Liver (tissue), 9 donors: ENCODE data around the gene ADRA2C. TPM values are rescaled to one million over a fixed set of nuclear protein-coding genes. Genes with fewer than 3 reads are reported as not detected.

Experiments
- DNase-seq: peaks from one replicate; pipeline ENCODE4 v3.0.0-alpha.2; 2017; ENCODE audit warnings: low spot score
- H3K27ac ChIP-seq, 2 donors: one replicate each; pipeline ENCODE4 v1.7.0; 2013; ENCODE audit warnings: inconsistent platforms in 2 of 2, low read length in 2 of 2, control low read depth in 1 of 2, low read depth in 1 of 2, mild to moderate bottlenecking in 1 of 2
- H3K27me3 ChIP-seq, 4 donors: one replicate each; pipeline versions ENCODE4 v1.6.1 to v1.7.0; 2013; ENCODE audit warnings: low read length in 3 of 4, inconsistent platforms in 1 of 4, mild to moderate bottlenecking in 1 of 4, moderate library complexity in 1 of 4; ENCODE audit not compliant: control insufficient read depth in 4 of 4, insufficient read depth in 4 of 4
- H3K36me3 ChIP-seq, 4 donors: one replicate each; pipeline versions ENCODE4 v1.6.1 to v1.7.0; 2013; ENCODE audit warnings: low read length in 3 of 4, mild to moderate bottlenecking in 3 of 4, low read depth in 1 of 4, moderate library complexity in 1 of 4; ENCODE audit not compliant: control insufficient read depth in 4 of 4, insufficient read depth in 3 of 4
- H3K4me1 ChIP-seq, 4 donors: one replicate each; pipeline versions ENCODE4 v1.6.1 to v1.7.0; 2013; ENCODE audit warnings: low read length in 3 of 4, mild to moderate bottlenecking in 3 of 4, moderate library complexity in 1 of 4; ENCODE audit not compliant: control insufficient read depth in 4 of 4, insufficient read depth in 4 of 4
- H3K4me3 ChIP-seq, 3 donors: one replicate each; pipeline versions ENCODE4 v1.6.1 to v1.7.0; 2013; ENCODE audit warnings: low read length in 3 of 3, control low read depth in 1 of 3, low read depth in 1 of 3, mild to moderate bottlenecking in 1 of 3
- H3K9ac ChIP-seq, 2 donors: one replicate each; pipeline ENCODE4 v1.7.0; 2013; ENCODE audit warnings: low read length in 2 of 2, mild to moderate bottlenecking in 2 of 2, moderate library complexity in 2 of 2, control low read depth in 1 of 2, low read depth in 1 of 2
- H3K9me3 ChIP-seq, 4 donors: one replicate each; pipeline versions ENCODE4 v1.6.1 to v1.7.0; 2013; ENCODE audit warnings: low read length in 3 of 4; ENCODE audit not compliant: control insufficient read depth in 4 of 4
- EGR1 ChIP-seq, 2 donors: IDR thresholded peaks; 2 replicates each; pipeline ENCODE4 v1.6.1; 2016 to 2018; ENCODE audit warnings: antibody characterized with exemption in 2 of 2, low read depth in 2 of 2
- FOXA1 ChIP-seq: IDR thresholded peaks from 2 replicates; pipeline ENCODE4 v1.6.1; 2016; ENCODE audit warnings: antibody characterized with exemption
- FOXA2 ChIP-seq: IDR thresholded peaks from 2 replicates; pipeline ENCODE4 v1.6.1; 2016; ENCODE audit warnings: antibody characterized with exemption
- GABPA ChIP-seq, 2 donors: IDR thresholded peaks in 1 of 2; conservative IDR thresholded peaks in 1 of 2; 2 replicates each; pipeline ENCODE4 v1.6.1; 2016; ENCODE audit warnings: antibody characterized with exemption in 2 of 2, mild to moderate bottlenecking in 1 of 2, moderate library complexity in 1 of 2
- HNF4A ChIP-seq, 2 donors: conservative IDR thresholded peaks; 2 replicates each; pipeline ENCODE4 v1.6.1; 2016; ENCODE audit warnings: antibody characterized with exemption in 2 of 2, mild to moderate bottlenecking in 2 of 2
- JUND ChIP-seq, 2 donors: IDR thresholded peaks; 2 replicates each; pipeline ENCODE4 v1.6.1; 2016; ENCODE audit warnings: antibody characterized with exemption in 2 of 2
- NR2F2 ChIP-seq: IDR thresholded peaks from 2 replicates; pipeline ENCODE4 v1.6.1; 2016; ENCODE audit warnings: antibody characterized with exemption
- RAD21 ChIP-seq, 2 donors: IDR thresholded peaks; 2 replicates each; pipeline ENCODE4 v1.6.1; 2016; ENCODE audit warnings: antibody characterized with exemption in 2 of 2, mild to moderate bottlenecking in 2 of 2
- RXRA ChIP-seq, 2 donors: IDR thresholded peaks; 2 replicates each; pipeline ENCODE4 v1.6.1; 2017 to 2018; ENCODE audit warnings: antibody characterized with exemption in 2 of 2, mild to moderate bottlenecking in 1 of 2
- SP1 ChIP-seq: IDR thresholded peaks from 2 replicates; pipeline ENCODE4 v1.6.1; 2018; ENCODE audit warnings: antibody characterized with exemption, mild to moderate bottlenecking
- YY1 ChIP-seq: IDR thresholded peaks from 2 replicates; pipeline ENCODE4 v1.6.1; 2016; ENCODE audit warnings: antibody characterized with exemption, mild to moderate bottlenecking
- WGBS: extraction: QIAGEN DNeasy Blood & Tissue Kit; methylation state at CpG from one replicate; pipeline ENCODE4 v1.1.7; 2013; 5-methylcytosine and 5-hydroxymethylcytosine counted together
- polyA plus RNA-seq, 2 donors: library from polyadenylated mRNA; stranded (reverse) in 1 of 2; unstranded in 1 of 2; fragments of 200-250 nt in 1 of 2; fragments of >200 nt in 1 of 2; fragmentation: Nextera tagmentation in 1 of 2; extraction: Ambion mirVana in 1 of 2; gene quantifications; one replicate each; pipeline versions ENCODE4 v1.2.1 to v1.2.3, GENCODE V29; 2013 to 2015
- total RNA-seq, 2 donors: library from RNA; depleted of rRNA; stranded (reverse); fragments of >200 nt; gene quantifications; one replicate each; pipeline ENCODE4 v1.2.3, GENCODE V29; 2014
- TF ChIP-seq, protein P1 (sequence below): fragments of 150-350 bp; IDR thresholded peaks from 2 replicates; pipeline ENCODE4 v1.5.1; 2017; ENCODE audit warnings: improper control_type of control experiment, low read depth, low read length; ENCODE audit not compliant: missing input control
- TF ChIP-seq, protein P2 (sequence below): IDR thresholded peaks from 2 replicates; pipeline ENCODE4 v1.6.1; 2016; ENCODE audit warnings: antibody characterized with exemption, mild to moderate bottlenecking
- TF ChIP-seq, protein P3 (sequence below): IDR thresholded peaks from 2 replicates; pipeline ENCODE4 v1.6.1; 2016; ENCODE audit warnings: antibody characterized with exemption
- TF ChIP-seq, protein P4 (sequence below): IDR thresholded peaks from 2 replicates; pipeline ENCODE4 v1.6.1; 2016; ENCODE audit warnings: antibody characterized with exemption
- TF ChIP-seq, protein P5 (sequence below): IDR thresholded peaks from 2 replicates; pipeline ENCODE4 v1.6.1; 2016; ENCODE audit warnings: antibody characterized with exemption
- donor health status: healthy.
- donor health status: healthy.
- donor health status: healthy.
- donor health status: healthy.
- donor health status: healthy.

Gene ADRA2C
- total and polyA plus RNA-seq, 4 donors: 0.19 to 1.1 (median 0.28) TPM; not detected in 1

DNA sequence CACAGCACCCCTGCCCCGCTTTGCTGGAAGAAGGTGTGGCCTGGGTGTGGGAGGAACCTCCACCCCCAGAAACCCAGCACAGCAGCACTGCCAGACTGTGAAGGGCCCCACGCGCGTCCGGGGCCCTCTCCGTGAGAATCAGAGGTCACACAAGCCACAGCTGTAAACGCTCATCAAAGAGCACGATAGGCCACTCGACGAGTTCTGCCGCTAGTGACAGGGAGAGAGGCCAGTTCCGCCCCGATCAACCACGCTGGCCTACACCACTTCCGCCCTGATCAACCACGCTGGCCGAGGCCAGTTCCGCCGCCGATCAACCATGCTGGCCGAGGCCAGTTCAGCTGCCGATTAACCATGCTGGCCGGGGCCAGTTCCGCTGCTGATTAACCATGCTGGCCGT is 25.9 kb upstream of the ADRA2C start:
- 86% methylated on average over 25 of the region's 25 CpGs for WGBS
- Histone ChIP-seq H3K27me3 (peaks cover 0 to 21% (median 3%) of the 10 kb centered on the region in 4 donors), H3K4me1 (no peaks in the 10 kb centered on the region), H3K27ac (no peak overlapping the region), H3K36me3 (no peaks in the 10 kb centered on the region), H3K9ac (no peak overlapping the region), H3K4me3 (no peak overlapping the region), H3K9me3 (peaks cover 4 to 11% (median 5%) of the 10 kb centered on the region in 4 donors)
- no peak for TF ChIP-seq HNF4A (conservative IDR thresholded peaks at IDR 0.05)
- TF ChIP-seq FOXA1: no peak
- no peak for TF ChIP-seq FOXA2
- TF ChIP-seq SP1: no peak
- no peak for TF ChIP-seq GABPA (IDR thresholded peaks at IDR 0.05 in 1 of 2, conservative IDR thresholded peaks at IDR 0.05 in 1 of 2)
- no peak for DNase-seq

DNA sequence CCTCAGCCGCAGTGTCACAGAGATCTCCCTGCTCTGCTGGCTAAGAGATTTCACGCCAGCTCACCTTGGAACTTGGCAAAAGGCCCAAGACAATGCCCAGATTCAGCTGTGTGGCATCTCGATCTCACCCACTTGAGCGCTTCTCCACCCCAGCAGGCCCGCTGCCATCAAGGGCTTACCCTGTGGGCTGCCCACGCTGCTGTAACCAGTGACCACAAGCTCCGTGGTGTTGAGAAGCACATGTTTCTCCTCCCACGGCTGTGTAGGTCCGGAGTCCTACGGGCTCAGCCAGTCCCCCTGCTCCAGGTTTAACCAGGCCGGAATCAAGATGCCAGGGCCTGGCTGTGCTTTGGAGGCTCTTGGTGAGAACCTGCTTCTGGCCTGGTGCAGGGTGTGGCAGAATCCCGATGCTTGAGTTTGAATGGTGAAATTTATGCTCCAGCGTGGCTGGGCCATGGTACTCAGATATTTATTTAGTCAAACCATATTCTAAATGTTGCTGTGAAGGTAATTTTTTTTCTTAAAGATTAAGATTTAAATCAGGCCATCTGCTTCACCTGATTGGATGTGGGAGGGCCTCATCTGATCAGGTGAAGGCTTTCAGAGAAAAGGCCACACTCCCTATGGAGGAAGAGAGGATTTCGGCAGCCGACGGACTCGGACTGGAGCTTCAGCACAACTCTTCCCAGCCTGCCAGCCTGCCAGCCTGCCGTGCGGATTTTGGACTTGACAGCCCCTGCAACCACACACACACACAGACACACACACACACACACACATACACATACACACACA is 24.8 kb upstream of the ADRA2C start:
- Histone ChIP-seq H3K27me3 (peaks cover 3 to 22% (median 5%) of the 10 kb centered on the region in 4 donors), H3K4me1 (no peaks in the 10 kb centered on the region), H3K27ac (no peak overlapping the region), H3K9me3 (peaks cover 4 to 11% (median 5%) of the 10 kb centered on the region in 4 donors), H3K4me3 (no peak overlapping the region), H3K36me3 (no peaks in the 10 kb centered on the region), H3K9ac (no peak overlapping the region)
- no peak for DNase-seq
- TF ChIP-seq JUND (IDR thresholded peaks at IDR 0.05) (no peak), SP1 (no peak), NR2F2 (no peak), RAD21 (IDR thresholded peaks at IDR 0.05) (no peak), FOXA2 (no peak), YY1 (no peak), RXRA (IDR thresholded peaks at IDR 0.05) (no peak), GABPA (IDR thresholded peaks at IDR 0.05 in 1 of 2, conservative IDR thresholded peaks at IDR 0.05 in 1 of 2) (no peak), EGR1 (IDR thresholded peaks at IDR 0.05; ENCODE audit: low read depth in 2 of 2) (no peak), HNF4A (conservative IDR thresholded peaks at IDR 0.05) (no peak)
- TF ChIP-seq, protein P1, sequence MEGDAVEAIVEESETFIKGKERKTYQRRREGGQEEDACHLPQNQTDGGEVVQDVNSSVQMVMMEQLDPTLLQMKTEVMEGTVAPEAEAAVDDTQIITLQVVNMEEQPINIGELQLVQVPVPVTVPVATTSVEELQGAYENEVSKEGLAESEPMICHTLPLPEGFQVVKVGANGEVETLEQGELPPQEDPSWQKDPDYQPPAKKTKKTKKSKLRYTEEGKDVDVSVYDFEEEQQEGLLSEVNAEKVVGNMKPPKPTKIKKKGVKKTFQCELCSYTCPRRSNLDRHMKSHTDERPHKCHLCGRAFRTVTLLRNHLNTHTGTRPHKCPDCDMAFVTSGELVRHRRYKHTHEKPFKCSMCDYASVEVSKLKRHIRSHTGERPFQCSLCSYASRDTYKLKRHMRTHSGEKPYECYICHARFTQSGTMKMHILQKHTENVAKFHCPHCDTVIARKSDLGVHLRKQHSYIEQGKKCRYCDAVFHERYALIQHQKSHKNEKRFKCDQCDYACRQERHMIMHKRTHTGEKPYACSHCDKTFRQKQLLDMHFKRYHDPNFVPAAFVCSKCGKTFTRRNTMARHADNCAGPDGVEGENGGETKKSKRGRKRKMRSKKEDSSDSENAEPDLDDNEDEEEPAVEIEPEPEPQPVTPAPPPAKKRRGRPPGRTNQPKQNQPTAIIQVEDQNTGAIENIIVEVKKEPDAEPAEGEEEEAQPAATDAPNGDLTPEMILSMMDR: no peak
- TF ChIP-seq, protein P2, sequence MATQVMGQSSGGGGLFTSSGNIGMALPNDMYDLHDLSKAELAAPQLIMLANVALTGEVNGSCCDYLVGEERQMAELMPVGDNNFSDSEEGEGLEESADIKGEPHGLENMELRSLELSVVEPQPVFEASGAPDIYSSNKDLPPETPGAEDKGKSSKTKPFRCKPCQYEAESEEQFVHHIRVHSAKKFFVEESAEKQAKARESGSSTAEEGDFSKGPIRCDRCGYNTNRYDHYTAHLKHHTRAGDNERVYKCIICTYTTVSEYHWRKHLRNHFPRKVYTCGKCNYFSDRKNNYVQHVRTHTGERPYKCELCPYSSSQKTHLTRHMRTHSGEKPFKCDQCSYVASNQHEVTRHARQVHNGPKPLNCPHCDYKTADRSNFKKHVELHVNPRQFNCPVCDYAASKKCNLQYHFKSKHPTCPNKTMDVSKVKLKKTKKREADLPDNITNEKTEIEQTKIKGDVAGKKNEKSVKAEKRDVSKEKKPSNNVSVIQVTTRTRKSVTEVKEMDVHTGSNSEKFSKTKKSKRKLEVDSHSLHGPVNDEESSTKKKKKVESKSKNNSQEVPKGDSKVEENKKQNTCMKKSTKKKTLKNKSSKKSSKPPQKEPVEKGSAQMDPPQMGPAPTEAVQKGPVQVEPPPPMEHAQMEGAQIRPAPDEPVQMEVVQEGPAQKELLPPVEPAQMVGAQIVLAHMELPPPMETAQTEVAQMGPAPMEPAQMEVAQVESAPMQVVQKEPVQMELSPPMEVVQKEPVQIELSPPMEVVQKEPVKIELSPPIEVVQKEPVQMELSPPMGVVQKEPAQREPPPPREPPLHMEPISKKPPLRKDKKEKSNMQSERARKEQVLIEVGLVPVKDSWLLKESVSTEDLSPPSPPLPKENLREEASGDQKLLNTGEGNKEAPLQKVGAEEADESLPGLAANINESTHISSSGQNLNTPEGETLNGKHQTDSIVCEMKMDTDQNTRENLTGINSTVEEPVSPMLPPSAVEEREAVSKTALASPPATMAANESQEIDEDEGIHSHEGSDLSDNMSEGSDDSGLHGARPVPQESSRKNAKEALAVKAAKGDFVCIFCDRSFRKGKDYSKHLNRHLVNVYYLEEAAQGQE: no peak
- TF ChIP-seq, protein P3, sequence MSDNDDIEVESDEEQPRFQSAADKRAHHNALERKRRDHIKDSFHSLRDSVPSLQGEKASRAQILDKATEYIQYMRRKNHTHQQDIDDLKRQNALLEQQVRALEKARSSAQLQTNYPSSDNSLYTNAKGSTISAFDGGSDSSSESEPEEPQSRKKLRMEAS: no peak
- TF ChIP-seq, protein P4, sequence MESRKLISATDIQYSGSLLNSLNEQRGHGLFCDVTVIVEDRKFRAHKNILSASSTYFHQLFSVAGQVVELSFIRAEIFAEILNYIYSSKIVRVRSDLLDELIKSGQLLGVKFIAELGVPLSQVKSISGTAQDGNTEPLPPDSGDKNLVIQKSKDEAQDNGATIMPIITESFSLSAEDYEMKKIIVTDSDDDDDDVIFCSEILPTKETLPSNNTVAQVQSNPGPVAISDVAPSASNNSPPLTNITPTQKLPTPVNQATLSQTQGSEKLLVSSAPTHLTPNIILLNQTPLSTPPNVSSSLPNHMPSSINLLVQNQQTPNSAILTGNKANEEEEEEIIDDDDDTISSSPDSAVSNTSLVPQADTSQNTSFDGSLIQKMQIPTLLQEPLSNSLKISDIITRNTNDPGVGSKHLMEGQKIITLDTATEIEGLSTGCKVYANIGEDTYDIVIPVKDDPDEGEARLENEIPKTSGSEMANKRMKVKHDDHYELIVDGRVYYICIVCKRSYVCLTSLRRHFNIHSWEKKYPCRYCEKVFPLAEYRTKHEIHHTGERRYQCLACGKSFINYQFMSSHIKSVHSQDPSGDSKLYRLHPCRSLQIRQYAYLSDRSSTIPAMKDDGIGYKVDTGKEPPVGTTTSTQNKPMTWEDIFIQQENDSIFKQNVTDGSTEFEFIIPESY: no peak
- TF ChIP-seq, protein P5, sequence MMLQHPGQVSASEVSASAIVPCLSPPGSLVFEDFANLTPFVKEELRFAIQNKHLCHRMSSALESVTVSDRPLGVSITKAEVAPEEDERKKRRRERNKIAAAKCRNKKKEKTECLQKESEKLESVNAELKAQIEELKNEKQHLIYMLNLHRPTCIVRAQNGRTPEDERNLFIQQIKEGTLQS: no peak
- 92% methylated on average over 19 of the region's 19 CpGs for WGBS
